GM23338 (cell line): ENCODE data around the gene NPTXR. TPM values are rescaled to one million over a fixed set of nuclear protein-coding genes. Genes with fewer than 3 reads are reported as not detected.

Experiments
- ATAC-seq: fragments of 200-7000 bp; cut with Tn5 transposase; 3 replicates; pipeline ENCODE4 v1.9.1; 2020
- DNase-seq: peaks from one replicate; pipeline ENCODE4 v3.0.0-alpha.2; 2015; ENCODE audit warnings: low spot score
- H2AFZ ChIP-seq: fragments of 200-600 bp; sonication (generic); 2 replicates; pipeline ENCODE4 v1.8.0; 2016; ENCODE audit warnings: antibody characterized with exemption, mild to moderate bottlenecking, moderate library complexity
- H3F3A ChIP-seq: fragments of 200-600 bp; sonication (generic); replicated peaks from 2 replicates; pipeline ENCODE4 v1.8.0; 2017; ENCODE audit warnings: antibody characterized with exemption, mixed run types, low read depth
- H3K27ac ChIP-seq: fragments of 200-600 bp; sonication (generic); 2 replicates; pipeline ENCODE4 v1.6.1; 2016; ENCODE audit warnings: low read depth
- H3K27me3 ChIP-seq: fragments of 200-600 bp; sonication (generic); 2 replicates; pipeline ENCODE4 v1.8.0; 2016; ENCODE audit warnings: mild to moderate bottlenecking, mixed run types, moderate library complexity; ENCODE audit not compliant: insufficient read depth
- H3K36me3 ChIP-seq: fragments of 200-600 bp; sonication (generic); 2 replicates; pipeline ENCODE4 v1.8.0; 2016; ENCODE audit warnings: mild to moderate bottlenecking; ENCODE audit not compliant: insufficient read depth
- H3K4me1 ChIP-seq: fragments of 200-600 bp; sonication (generic); 2 replicates; pipeline ENCODE4 v1.8.0; 2016; ENCODE audit warnings: mild to moderate bottlenecking, moderate library complexity; ENCODE audit not compliant: insufficient read depth
- H3K4me2 ChIP-seq: fragments of 200-600 bp; sonication (generic); 2 replicates; pipeline ENCODE4 v1.7.1; 2017; ENCODE audit warnings: mixed run types
- H3K4me3 ChIP-seq: fragments of 200-600 bp; sonication (generic); 2 replicates; pipeline ENCODE4 v1.6.1; 2016; ENCODE audit warnings: mixed run types
- H3K79me2 ChIP-seq: fragments of 200-600 bp; sonication (generic); replicated peaks from 2 replicates; pipeline ENCODE4 v1.8.0; 2017; ENCODE audit warnings: mild to moderate bottlenecking; ENCODE audit not compliant: insufficient read depth
- H3K9me2 ChIP-seq: fragments of 200-600 bp; sonication (generic); 2 replicates; pipeline ENCODE4 v1.8.0; 2017; ENCODE audit not compliant: insufficient read depth
- H4K20me1 ChIP-seq: fragments of 200-600 bp; sonication (generic); replicated peaks from 2 replicates; pipeline ENCODE4 v1.8.0; 2017; ENCODE audit warnings: mild to moderate bottlenecking; ENCODE audit not compliant: insufficient read depth
- H3K27ac Mint-ChIP-seq: 2 replicates; pipeline ENCODE4 v1.8.0; 2020; ENCODE audit warnings: inconsistent platforms, mild to moderate bottlenecking, moderate library complexity, mixed read lengths
- H3K27me3 Mint-ChIP-seq: 3 replicates; pipeline ENCODE4 v1.8.0; 2022; ENCODE audit warnings: low read depth, mild to moderate bottlenecking, moderate library complexity, mixed read lengths, inconsistent platforms; ENCODE audit not compliant: insufficient read depth, poor library complexity
- H3K36me3 Mint-ChIP-seq: 3 replicates; pipeline ENCODE4 v1.8.0; 2021; ENCODE audit warnings: low read depth, mild to moderate bottlenecking, inconsistent platforms, moderate library complexity, mixed read lengths
- H3K4me1 Mint-ChIP-seq: 3 replicates; pipeline ENCODE4 v1.8.0; 2020; ENCODE audit warnings: mild to moderate bottlenecking, inconsistent platforms, mixed read lengths
- H3K4me3 Mint-ChIP-seq: 3 replicates; pipeline ENCODE4 v1.8.0; 2021; ENCODE audit warnings: moderate library complexity, mild to moderate bottlenecking, inconsistent platforms, mixed read lengths
- H3K9me3 Mint-ChIP-seq: 3 replicates; pipeline ENCODE4 v1.8.0; 2020; ENCODE audit warnings: moderate library complexity, mild to moderate bottlenecking, inconsistent platforms, mixed read lengths
- CREB1 ChIP-seq: fragments of 250-450 bp; sonication (Bioruptor Pico); IDR thresholded peaks from 2 replicates; pipeline ENCODE4 v1.5.0; 2020; ENCODE audit warnings: low read depth, mild to moderate bottlenecking, moderate library complexity
- CTCF ChIP-seq, 2 experiments: fragments of 200-600 bp in 1 of 2; sonication (generic) in 1 of 2; conservative IDR thresholded peaks; 2 replicates each; pipeline versions ENCODE4 v1.5.1 to v1.6.1; 2016 to 2017; ENCODE audit warnings: antibody characterized with exemption in 2 of 2, low read depth in 2 of 2, mild to moderate bottlenecking in 2 of 2, moderate library complexity in 1 of 2
- ETS1 ChIP-seq: IDR thresholded peaks from 2 replicates; pipeline ENCODE4 v1.6.1; 2016; ENCODE audit warnings: antibody characterized with exemption
- EZH2 ChIP-seq: fragments of 200-600 bp; sonication (generic); IDR thresholded peaks from one replicate; pipeline ENCODE4 v1.8.0; 2017; ENCODE audit warnings: antibody characterized with exemption, mild to moderate bottlenecking, low read depth; ENCODE audit not compliant: unreplicated experiment
- EZH2phosphoT487 ChIP-seq: fragments of 200-600 bp; sonication (generic); IDR thresholded peaks from one replicate; pipeline ENCODE4 v1.8.1; 2018; ENCODE audit warnings: antibody characterized with exemption; ENCODE audit not compliant: unreplicated experiment
- JUNB ChIP-seq: IDR thresholded peaks from one replicate; pipeline ENCODE4 v1.6.1; 2016; ENCODE audit warnings: antibody characterized with exemption; ENCODE audit not compliant: unreplicated experiment
- NANOG ChIP-seq: IDR thresholded peaks from 2 replicates; pipeline ENCODE4 v1.6.1; 2016; ENCODE audit warnings: antibody characterized with exemption, borderline replicate concordance
- POLR2AphosphoS5 ChIP-seq: IDR thresholded peaks from 2 replicates; pipeline ENCODE4 v1.6.1; 2016; ENCODE audit warnings: antibody characterized with exemption, low read depth
- STAT1 ChIP-seq: IDR thresholded peaks from one replicate; pipeline ENCODE4 v1.6.1; 2016; ENCODE audit warnings: antibody characterized with exemption; ENCODE audit not compliant: unreplicated experiment
- ZNF114 ChIP-seq: fragments of 250-450 bp; sonication (Bioruptor Pico); IDR thresholded peaks from 2 replicates; pipeline ENCODE4 v1.5.0; 2020; ENCODE audit warnings: mild to moderate bottlenecking, moderate library complexity
- ZNF331 ChIP-seq: fragments of 250-450 bp; sonication (Bioruptor Pico); IDR thresholded peaks from 2 replicates; pipeline ENCODE4 v1.5.0; 2020; ENCODE audit warnings: low read depth, mild to moderate bottlenecking, moderate library complexity
- polyA plus RNA-seq: library from polyadenylated mRNA; unstranded; fragments of >200 nt; fragmentation: Nextera tagmentation; extraction: Ambion mirVana; gene quantifications from 2 replicates; pipeline ENCODE4 v1.2.1, GENCODE V29; 2016
- total RNA-seq: library from RNA; depleted of rRNA; stranded (reverse); fragments of >200 nt; shearing (Covaris generic); gene quantifications from 2 replicates; pipeline ENCODE4 v1.2.3, GENCODE V29; 2014
- TF ChIP-seq, protein P1 (sequence below): fragments of 250-450 bp; sonication (Bioruptor Pico); IDR thresholded peaks from 2 replicates; pipeline ENCODE4 v1.5.0; 2020; ENCODE audit warnings: mild to moderate bottlenecking, moderate library complexity
- TF ChIP-seq, protein P2 (sequence below): IDR thresholded peaks from one replicate; pipeline ENCODE4 v1.6.1; 2018; ENCODE audit warnings: antibody characterized with exemption; ENCODE audit not compliant: unreplicated experiment

NPTXR gene
- total and polyA plus RNA-seq, 2 experiments from 2014 or later: 0.89 to 13.4 TPM

- DNase-seq (peak; percentile 19), ATAC-seq (no peak)
- H3K4me3 ChIP-seq: no peak overlapping the region
- Mint-ChIP-seq H3K27ac (no peak overlapping the region; the same call in 1 of the 2 replicates), H3K4me3 (no peak overlapping the region), H3K9me3 (no peaks in the 10 kb centered on the region; the same call in 2 of the 3 replicates), H3K4me1 (peaks cover 33% of the 10 kb centered on the region), H3K27me3 (peaks cover 29% of the 10 kb centered on the region), H3K36me3 (no peaks in the 10 kb centered on the region; the same call in 2 of the 3 replicates)
- no peaks in the 10 kb centered on the region for H3K36me3 ChIP-seq
- peak overlapping the region; percentile 21 for H3K4me2 ChIP-seq
- no peak overlapping the region for H2AFZ ChIP-seq
- no peaks in the 10 kb centered on the region for H4K20me1 ChIP-seq
- H3F3A ChIP-seq: no peaks in the 10 kb centered on the region
- H3K79me2 ChIP-seq: no peaks in the 10 kb centered on the region
- no peaks in the 10 kb centered on the region for H3K9me2 ChIP-seq
- peaks cover 19% of the 10 kb centered on the region for H3K4me1 ChIP-seq
- TF ChIP-seq ZNF331 (CRISPR knock-in tag): no peak
- TF ChIP-seq, protein P1, sequence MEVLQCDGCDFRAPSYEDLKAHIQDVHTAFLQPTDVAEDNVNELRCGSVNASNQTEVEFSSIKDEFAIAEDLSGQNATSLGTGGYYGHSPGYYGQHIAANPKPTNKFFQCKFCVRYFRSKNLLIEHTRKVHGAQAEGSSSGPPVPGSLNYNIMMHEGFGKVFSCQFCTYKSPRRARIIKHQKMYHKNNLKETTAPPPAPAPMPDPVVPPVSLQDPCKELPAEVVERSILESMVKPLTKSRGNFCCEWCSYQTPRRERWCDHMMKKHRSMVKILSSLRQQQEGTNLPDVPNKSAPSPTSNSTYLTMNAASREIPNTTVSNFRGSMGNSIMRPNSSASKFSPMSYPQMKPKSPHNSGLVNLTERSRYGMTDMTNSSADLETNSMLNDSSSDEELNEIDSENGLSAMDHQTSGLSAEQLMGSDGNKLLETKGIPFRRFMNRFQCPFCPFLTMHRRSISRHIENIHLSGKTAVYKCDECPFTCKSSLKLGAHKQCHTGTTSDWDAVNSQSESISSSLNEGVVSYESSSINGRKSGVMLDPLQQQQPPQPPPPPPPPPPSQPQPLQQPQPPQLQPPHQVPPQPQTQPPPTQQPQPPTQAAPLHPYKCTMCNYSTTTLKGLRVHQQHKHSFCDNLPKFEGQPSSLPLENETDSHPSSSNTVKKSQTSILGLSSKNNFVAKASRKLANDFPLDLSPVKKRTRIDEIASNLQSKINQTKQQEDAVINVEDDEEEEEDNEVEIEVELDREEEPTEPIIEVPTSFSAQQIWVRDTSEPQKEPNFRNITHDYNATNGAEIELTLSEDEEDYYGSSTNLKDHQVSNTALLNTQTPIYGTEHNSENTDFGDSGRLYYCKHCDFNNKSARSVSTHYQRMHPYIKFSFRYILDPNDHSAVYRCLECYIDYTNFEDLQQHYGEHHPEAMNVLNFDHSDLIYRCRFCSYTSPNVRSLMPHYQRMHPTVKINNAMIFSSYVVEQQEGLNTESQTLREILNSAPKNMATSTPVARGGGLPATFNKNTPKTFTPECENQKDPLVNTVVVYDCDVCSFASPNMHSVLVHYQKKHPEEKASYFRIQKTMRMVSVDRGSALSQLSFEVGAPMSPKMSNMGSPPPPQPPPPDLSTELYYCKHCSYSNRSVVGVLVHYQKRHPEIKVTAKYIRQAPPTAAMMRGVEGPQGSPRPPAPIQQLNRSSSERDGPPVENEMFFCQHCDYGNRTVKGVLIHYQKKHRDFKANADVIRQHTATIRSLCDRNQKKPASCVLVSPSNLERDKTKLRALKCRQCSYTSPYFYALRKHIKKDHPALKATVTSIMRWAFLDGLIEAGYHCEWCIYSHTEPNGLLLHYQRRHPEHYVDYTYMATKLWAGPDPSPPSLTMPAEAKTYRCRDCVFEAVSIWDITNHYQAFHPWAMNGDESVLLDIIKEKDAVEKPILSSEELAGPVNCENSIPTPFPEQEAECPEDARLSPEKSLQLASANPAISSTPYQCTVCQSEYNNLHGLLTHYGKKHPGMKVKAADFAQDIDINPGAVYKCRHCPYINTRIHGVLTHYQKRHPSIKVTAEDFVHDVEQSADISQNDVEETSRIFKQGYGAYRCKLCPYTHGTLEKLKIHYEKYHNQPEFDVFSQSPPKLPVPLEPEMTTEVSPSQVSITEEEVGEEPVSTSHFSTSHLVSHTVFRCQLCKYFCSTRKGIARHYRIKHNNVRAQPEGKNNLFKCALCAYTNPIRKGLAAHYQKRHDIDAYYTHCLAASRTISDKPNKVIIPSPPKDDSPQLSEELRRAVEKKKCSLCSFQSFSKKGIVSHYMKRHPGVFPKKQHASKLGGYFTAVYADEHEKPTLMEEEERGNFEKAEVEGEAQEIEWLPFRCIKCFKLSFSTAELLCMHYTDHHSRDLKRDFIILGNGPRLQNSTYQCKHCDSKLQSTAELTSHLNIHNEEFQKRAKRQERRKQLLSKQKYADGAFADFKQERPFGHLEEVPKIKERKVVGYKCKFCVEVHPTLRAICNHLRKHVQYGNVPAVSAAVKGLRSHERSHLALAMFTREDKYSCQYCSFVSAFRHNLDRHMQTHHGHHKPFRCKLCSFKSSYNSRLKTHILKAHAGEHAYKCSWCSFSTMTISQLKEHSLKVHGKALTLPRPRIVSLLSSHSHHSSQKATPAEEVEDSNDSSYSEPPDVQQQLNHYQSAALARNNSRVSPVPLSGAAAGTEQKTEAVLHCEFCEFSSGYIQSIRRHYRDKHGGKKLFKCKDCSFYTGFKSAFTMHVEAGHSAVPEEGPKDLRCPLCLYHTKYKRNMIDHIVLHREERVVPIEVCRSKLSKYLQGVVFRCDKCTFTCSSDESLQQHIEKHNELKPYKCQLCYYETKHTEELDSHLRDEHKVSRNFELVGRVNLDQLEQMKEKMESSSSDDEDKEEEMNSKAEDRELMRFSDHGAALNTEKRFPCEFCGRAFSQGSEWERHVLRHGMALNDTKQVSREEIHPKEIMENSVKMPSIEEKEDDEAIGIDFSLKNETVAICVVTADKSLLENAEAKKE: no peak
- no peak for TF ChIP-seq CREB1 (CRISPR knock-in tag)
- TF ChIP-seq EZH2: no peak
- no peak for TF ChIP-seq CTCF (conservative IDR thresholded peaks at IDR 0.05; ENCODE audit: low read depth in 2 of 2)
- no peak for TF ChIP-seq EZH2phosphoT487
- TF ChIP-seq ZNF114 (CRISPR knock-in tag): no peak
- TF ChIP-seq, protein P2, sequence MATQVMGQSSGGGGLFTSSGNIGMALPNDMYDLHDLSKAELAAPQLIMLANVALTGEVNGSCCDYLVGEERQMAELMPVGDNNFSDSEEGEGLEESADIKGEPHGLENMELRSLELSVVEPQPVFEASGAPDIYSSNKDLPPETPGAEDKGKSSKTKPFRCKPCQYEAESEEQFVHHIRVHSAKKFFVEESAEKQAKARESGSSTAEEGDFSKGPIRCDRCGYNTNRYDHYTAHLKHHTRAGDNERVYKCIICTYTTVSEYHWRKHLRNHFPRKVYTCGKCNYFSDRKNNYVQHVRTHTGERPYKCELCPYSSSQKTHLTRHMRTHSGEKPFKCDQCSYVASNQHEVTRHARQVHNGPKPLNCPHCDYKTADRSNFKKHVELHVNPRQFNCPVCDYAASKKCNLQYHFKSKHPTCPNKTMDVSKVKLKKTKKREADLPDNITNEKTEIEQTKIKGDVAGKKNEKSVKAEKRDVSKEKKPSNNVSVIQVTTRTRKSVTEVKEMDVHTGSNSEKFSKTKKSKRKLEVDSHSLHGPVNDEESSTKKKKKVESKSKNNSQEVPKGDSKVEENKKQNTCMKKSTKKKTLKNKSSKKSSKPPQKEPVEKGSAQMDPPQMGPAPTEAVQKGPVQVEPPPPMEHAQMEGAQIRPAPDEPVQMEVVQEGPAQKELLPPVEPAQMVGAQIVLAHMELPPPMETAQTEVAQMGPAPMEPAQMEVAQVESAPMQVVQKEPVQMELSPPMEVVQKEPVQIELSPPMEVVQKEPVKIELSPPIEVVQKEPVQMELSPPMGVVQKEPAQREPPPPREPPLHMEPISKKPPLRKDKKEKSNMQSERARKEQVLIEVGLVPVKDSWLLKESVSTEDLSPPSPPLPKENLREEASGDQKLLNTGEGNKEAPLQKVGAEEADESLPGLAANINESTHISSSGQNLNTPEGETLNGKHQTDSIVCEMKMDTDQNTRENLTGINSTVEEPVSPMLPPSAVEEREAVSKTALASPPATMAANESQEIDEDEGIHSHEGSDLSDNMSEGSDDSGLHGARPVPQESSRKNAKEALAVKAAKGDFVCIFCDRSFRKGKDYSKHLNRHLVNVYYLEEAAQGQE: no peak
- TF ChIP-seq JUNB: no peak
- TF ChIP-seq ETS1: no peak
- TF ChIP-seq STAT1: no peak
- TF ChIP-seq POLR2AphosphoS5: no peak
- TF ChIP-seq NANOG: no peak
- H3K27ac ChIP-seq: no peak overlapping the region
- H3K27me3 ChIP-seq: peaks cover 2% of the 10 kb centered on the region; the same call in 1 of the 2 replicates
Measured at GRCh38 chr22:38835888-38836301, 7.9 kb downstream of the NPTXR start.
